Esophagus muscularis mucosa (tissue), 4 donors: ENCODE measurements around the gene FJX1. TPM values are rescaled to one million over a fixed set of nuclear protein-coding genes. Genes with fewer than 3 reads are reported as not detected.

Experiments used
- DNase-seq: peaks from one replicate; pipeline ENCODE4 v3.0.0-alpha.2; 2017; ENCODE audit errors: extremely low spot score
- H3K27ac ChIP-seq, 4 donors: fragments of 200-600 bp; sonication (generic); replicated peaks in 1 of 4; 1 replicate in 3 of 4; 2 replicates in 1 of 4; pipeline ENCODE4 v1.5.1; 2016 to 2019; ENCODE audit warnings: mild to moderate bottlenecking in 1 of 4
- H3K27me3 ChIP-seq, 4 donors: fragments of 200-600 bp; sonication (generic); one replicate each; pipeline versions ENCODE4 v1.5.1 to v1.6.0; 2016 to 2019
- H3K36me3 ChIP-seq, 4 donors: fragments of 200-600 bp; sonication (generic); one replicate each; pipeline ENCODE4 v1.5.1; 2016 to 2019
- H3K4me1 ChIP-seq, 4 donors: fragments of 200-600 bp; sonication (generic); one replicate each; pipeline ENCODE4 v1.5.1; 2016 to 2019
- H3K4me3 ChIP-seq, 4 donors: fragments of 200-600 bp; sonication (generic); 1 replicate in 2 of 4; 2 replicates in 2 of 4; pipeline ENCODE4 v1.5.1; 2016 to 2019; ENCODE audit warnings: mild to moderate bottlenecking in 4 of 4, moderate library complexity in 1 of 4
- H3K9me3 ChIP-seq, 4 donors: fragments of 200-600 bp; sonication (generic); 1 replicate in 3 of 4; 2 replicates in 1 of 4; pipeline ENCODE4 v1.5.1; 2016 to 2019
- EP300 ChIP-seq: sonication (generic); formaldehyde crosslinking; IDR thresholded peaks from one replicate; pipeline ENCODE4 v1.6.1; 2017; ENCODE audit warnings: antibody characterized with exemption
- POLR2A ChIP-seq: fragments of 450-650 bp; IDR thresholded peaks from one replicate; pipeline ENCODE4 v1.6.1; 2017; ENCODE audit warnings: antibody characterized with exemption, moderate library complexity, mild to moderate bottlenecking, low read depth
- POLR2AphosphoS5 ChIP-seq, 2 donors: sonication (generic); formaldehyde crosslinking; IDR thresholded peaks; one replicate each; pipeline ENCODE4 v1.6.1; 2017; ENCODE audit warnings: antibody characterized with exemption in 2 of 2
- WGBS: methylation state at CpG from one replicate; pipeline ENCODE4 v1.1.5; 2018; 5-methylcytosine and 5-hydroxymethylcytosine counted together
- intact Hi-C: fragments of 100-400 bp; cut with DNase I; formaldehyde crosslinking; loops from one replicate; pipeline ENCODE4 v1.15.1; 2023
- total RNA-seq, 4 donors: library from RNA; depleted of rRNA; stranded (reverse); fragments of >200 nt; gene quantifications; one replicate each; pipeline versions ENCODE4 v1.1.0 to v1.2.1, GENCODE V29; 2016
- TF ChIP-seq, protein P1 (sequence below), 3 experiments: fragments of 200-600 bp in 2 of 3; fragments of 450-650 bp in 1 of 3; sonication (generic) in 2 of 3; IDR thresholded peaks; one replicate each; pipeline ENCODE4 v1.5.1; 2017 to 2019; ENCODE audit warnings: antibody characterized with exemption in 3 of 3, mild to moderate bottlenecking in 2 of 3, moderate library complexity in 1 of 3

Gene FJX1
- total RNA-seq, 4 donors from 2014 or later = 2.1 to 18.1 (median 6.5) TPM

DNA sequence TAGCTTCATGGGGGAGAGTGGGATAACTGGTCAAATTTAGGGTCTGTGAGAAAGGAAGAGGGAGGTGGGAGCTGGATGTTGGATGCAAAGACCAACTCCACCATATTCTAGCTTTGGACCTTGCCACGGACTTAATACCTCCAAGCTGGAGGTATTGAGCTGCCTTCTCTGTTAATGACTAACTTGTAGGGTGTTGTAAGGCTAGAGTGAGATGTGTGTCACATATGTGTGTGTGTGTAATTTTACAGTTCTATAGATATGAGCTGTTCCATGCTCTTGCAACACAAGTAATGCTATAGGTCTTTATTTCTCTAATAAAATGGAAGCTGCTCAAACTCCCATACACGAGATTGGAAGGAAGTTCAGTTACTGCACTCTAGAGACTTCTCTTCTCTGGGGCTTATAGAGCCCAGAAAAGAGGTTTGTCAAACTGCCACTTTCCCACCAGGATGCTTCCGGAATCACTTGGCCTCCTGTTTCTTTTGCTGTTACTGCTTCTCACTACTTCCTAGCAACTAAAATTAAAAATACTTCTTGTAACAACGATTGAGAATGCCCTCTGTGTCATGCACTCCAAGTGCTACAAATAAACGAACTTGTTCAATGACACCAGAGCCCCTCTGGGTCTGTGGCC lies 16.0 kb upstream of the FJX1 start:
- H3K9me3 ChIP-seq = no peaks in the 10 kb centered on the region
- H3K4me1 ChIP-seq = peaks cover 0 to 7% (median 0%) of the 10 kb centered on the region in 4 donors
- no peak overlapping the region for H3K4me3 ChIP-seq
- H3K36me3 ChIP-seq = no peaks in the 10 kb centered on the region
- 65% methylated on average over 5 of the region's 5 CpGs for WGBS
- intact Hi-C loops = no loop called here
- no peak for DNase-seq
- TF ChIP-seq, protein P1, sequence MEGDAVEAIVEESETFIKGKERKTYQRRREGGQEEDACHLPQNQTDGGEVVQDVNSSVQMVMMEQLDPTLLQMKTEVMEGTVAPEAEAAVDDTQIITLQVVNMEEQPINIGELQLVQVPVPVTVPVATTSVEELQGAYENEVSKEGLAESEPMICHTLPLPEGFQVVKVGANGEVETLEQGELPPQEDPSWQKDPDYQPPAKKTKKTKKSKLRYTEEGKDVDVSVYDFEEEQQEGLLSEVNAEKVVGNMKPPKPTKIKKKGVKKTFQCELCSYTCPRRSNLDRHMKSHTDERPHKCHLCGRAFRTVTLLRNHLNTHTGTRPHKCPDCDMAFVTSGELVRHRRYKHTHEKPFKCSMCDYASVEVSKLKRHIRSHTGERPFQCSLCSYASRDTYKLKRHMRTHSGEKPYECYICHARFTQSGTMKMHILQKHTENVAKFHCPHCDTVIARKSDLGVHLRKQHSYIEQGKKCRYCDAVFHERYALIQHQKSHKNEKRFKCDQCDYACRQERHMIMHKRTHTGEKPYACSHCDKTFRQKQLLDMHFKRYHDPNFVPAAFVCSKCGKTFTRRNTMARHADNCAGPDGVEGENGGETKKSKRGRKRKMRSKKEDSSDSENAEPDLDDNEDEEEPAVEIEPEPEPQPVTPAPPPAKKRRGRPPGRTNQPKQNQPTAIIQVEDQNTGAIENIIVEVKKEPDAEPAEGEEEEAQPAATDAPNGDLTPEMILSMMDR (IDR thresholded peaks at IDR 0.05) = no peak
- no peak for TF ChIP-seq EP300
- TF ChIP-seq POLR2AphosphoS5 (IDR thresholded peaks at IDR 0.05) = no peak
- TF ChIP-seq POLR2A = no peak
- H3K27ac ChIP-seq = no peak overlapping the region
- H3K27me3 ChIP-seq = peaks cover 0 to 8% (median 0%) of the 10 kb centered on the region in 4 donors

DNA sequence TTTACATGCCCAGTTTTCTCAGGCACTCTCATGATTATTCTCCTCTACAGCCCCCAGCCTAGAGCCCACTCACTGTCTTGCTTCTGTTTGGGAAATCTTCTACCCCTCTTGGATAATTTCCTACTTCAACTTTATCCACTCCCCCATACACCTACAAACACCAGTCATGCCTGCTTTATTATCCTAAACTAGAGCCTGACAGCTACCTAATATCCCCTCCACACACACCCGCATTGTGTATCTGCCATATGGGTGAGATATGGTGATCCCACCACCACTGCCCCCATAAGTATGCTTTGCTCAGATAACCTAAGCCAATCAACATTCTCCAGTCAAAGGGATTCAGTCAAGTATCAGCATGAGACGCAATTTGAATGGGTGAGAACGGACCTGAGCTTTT lies 15.3 kb upstream of the FJX1 start:
- Histone ChIP-seq H3K27ac (no peak overlapping the region), H3K27me3 (peaks cover 0 to 8% (median 0%) of the 10 kb centered on the region in 4 donors), H3K4me1 (peaks cover 0 to 7% (median 0%) of the 10 kb centered on the region in 4 donors), H3K9me3 (no peaks in the 10 kb centered on the region), H3K36me3 (no peaks in the 10 kb centered on the region), H3K4me3 (no peak overlapping the region)
- intact Hi-C loops = no loop called here
- TF ChIP-seq, protein P1 (IDR thresholded peaks at IDR 0.05) = no peak
- TF ChIP-seq EP300 = no peak
- no peak for TF ChIP-seq POLR2AphosphoS5 (IDR thresholded peaks at IDR 0.05)
- TF ChIP-seq POLR2A = no peak
- no peak for DNase-seq
- 98% methylated on average over 3 of the region's 3 CpGs for WGBS

DNA sequence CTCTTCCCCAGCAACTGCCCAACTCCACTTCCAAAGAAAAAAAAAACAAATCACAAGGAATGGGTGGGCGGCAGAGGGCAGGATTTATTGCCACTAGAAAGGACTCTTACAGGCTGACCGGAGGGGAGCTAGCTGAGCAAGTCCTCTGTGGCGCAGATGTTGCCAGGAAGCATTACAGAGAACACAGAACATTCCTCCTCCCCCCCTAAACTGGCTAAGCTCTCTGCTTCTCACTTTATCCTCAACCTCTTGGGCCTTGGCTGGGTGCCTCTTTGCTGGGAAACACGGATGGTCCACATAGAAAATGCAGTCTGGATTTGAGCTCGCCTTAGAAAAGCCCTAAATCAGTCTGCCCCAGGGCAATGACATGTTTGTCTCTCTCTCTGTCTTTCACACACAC lies 12.6 kb upstream of the FJX1 start:
- peaks cover 0 to 7% (median 0%) of the 10 kb centered on the region in 4 donors for H3K4me1 ChIP-seq
- intact Hi-C loops = no loop called here
- H3K27ac ChIP-seq = no peak overlapping the region
- peaks cover 0 to 24% (median 0%) of the 10 kb centered on the region in 4 donors for H3K27me3 ChIP-seq
- 46% methylated on average over 5 of the region's 5 CpGs for WGBS
- no peak overlapping the region for H3K4me3 ChIP-seq
- no peaks in the 10 kb centered on the region for H3K9me3 ChIP-seq
- no peak for TF ChIP-seq POLR2A
- no peak for TF ChIP-seq POLR2AphosphoS5 (IDR thresholded peaks at IDR 0.05)
- TF ChIP-seq EP300 = no peak
- TF ChIP-seq, protein P1 (IDR thresholded peaks at IDR 0.05) = no peak
- H3K36me3 ChIP-seq = no peaks in the 10 kb centered on the region
- no peak for DNase-seq

DNA sequence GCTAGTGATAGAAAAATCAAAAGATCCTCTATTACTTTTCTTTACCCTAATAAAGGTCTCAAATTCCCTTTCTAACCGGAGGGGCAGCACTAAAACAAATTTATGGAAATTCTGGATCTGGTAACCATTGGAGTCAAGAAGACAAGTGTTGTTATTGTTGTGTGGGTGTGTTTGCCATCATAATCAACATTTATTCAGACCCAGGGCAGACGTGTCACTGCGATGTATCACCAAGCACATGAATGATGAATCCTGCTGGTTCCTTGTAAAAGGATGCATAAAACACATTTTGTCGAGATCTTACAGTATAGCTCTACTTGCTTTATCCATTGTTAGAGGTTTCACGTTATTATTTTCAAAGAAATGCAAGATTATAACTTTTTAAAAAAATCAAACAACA lies 12.1 kb upstream of the FJX1 start:
- peaks cover 0 to 7% (median 0%) of the 10 kb centered on the region in 4 donors for H3K4me1 ChIP-seq
- no peak for DNase-seq
- TF ChIP-seq, protein P1 (IDR thresholded peaks at IDR 0.05) = no peak
- TF ChIP-seq EP300 = no peak
- no peak for TF ChIP-seq POLR2AphosphoS5 (IDR thresholded peaks at IDR 0.05)
- TF ChIP-seq POLR2A = no peak
- peaks cover 0 to 21% (median 0%) of the 10 kb centered on the region in 4 donors for H3K27me3 ChIP-seq
- H3K4me3 ChIP-seq = no peak overlapping the region
- H3K9me3 ChIP-seq = no peaks in the 10 kb centered on the region
- WGBS = 86% methylated on average over 5 of the region's 5 CpGs
- no peak overlapping the region for H3K27ac ChIP-seq
- intact Hi-C loops = no loop called here
- no peaks in the 10 kb centered on the region for H3K36me3 ChIP-seq
